Suppressor macrophage (primary cell): Measurements from ENCODE around the gene DRD3.

ENCODE experiments used
- DNase-seq, 4 experiments: peaks; one replicate each; pipeline ENCODE4 v3.0.0-alpha.2; 2020 to 2022
- total RNA-seq, 17 experiments: gene quantifications; one replicate each; lab custom pipeline; 2026; ENCODE audit warnings: mixed read lengths in 6 of 17, inconsistent platforms in 3 of 17; lab: John Stamatoyannopoulos, UW

The DRD3 gene
- 0 to 2.4 (median 0) reads per million in 17 experiments for total RNA-seq

- DNase-seq = peak in 3 of 4 experiments; percentile 14 to 30 (median 28)
Measured at GRCh38 chr3:114178770-114179368, at the start of gene DRD3. DRD3 (minus strand) TSS chr3:114179052; CDS start chr3:114171992, 7,060 bp downstream.

- DNase-seq = no peak
Measured at GRCh38 chr3:114227076-114227475, 48.2 kb upstream of the DRD3 start.

- DNase-seq = no peak
Measured at GRCh38 chr3:114226313-114226712, 47.5 kb upstream of the DRD3 start.

GRCh38 chr3:114223143-114223542, 44.3 kb upstream of the DRD3 start:
- DNase-seq = no peak

GRCh38 chr3:114221881-114222264, 43.0 kb upstream of the DRD3 start:
- DNase-seq = no peak

- DNase-seq = no peak
Measured at GRCh38 chr3:114221165-114221880, 42.5 kb upstream of the DRD3 start.

GRCh38 chr3:114219741-114220140, 40.9 kb upstream of the DRD3 start:
- DNase-seq = no peak

GRCh38 chr3:114218578-114219185, 39.8 kb upstream of the DRD3 start:
- DNase-seq = no peak

GRCh38 chr3:114218006-114218405, 39.2 kb upstream of the DRD3 start:
- no peak for DNase-seq

GRCh38 chr3:114217266-114217665, 38.4 kb upstream of the DRD3 start:
- no peak for DNase-seq

GRCh38 chr3:114216186-114216970, 37.5 kb upstream of the DRD3 start:
- DNase-seq = no peak

- DNase-seq = no peak
Measured at GRCh38 chr3:114214542-114215341, 35.9 kb upstream of the DRD3 start.

GRCh38 chr3:114213627-114214541, 35.0 kb upstream of the DRD3 start:
- DNase-seq = peak; percentile 51 to 71 (median 56)

- DNase-seq = no peak
Measured at GRCh38 chr3:114213292-114213626, 34.4 kb upstream of the DRD3 start.

- DNase-seq = no peak
Measured at GRCh38 chr3:114212646-114213045, 33.8 kb upstream of the DRD3 start.

- no peak for DNase-seq
Measured at GRCh38 chr3:114207768-114208167, 28.9 kb upstream of the DRD3 start.

GRCh38 chr3:114206342-114206741, 27.5 kb upstream of the DRD3 start:
- DNase-seq = no peak

- DNase-seq = no peak
Measured at GRCh38 chr3:114205541-114205940, 26.7 kb upstream of the DRD3 start.

GRCh38 chr3:114194750-114195149, 15.9 kb upstream of the DRD3 start:
- no peak for DNase-seq

- no peak for DNase-seq
Measured at GRCh38 chr3:114192136-114192535, 13.3 kb upstream of the DRD3 start.

- DNase-seq = no peak
Measured at GRCh38 chr3:114186501-114186900, 7.6 kb upstream of the DRD3 start.
